GM12878 (cell line): ENCODE data around the gene M1AP. TPM values are rescaled to one million over a fixed set of nuclear protein-coding genes. Genes with fewer than 3 reads are reported as not detected.

Experiments
- ATAC-seq: fragments of 200-7000 bp; cut with Tn5 transposase; 3 replicates; pipeline ENCODE4 v1.9.1; 2020; ENCODE audit warnings: mild to moderate bottlenecking, moderate library complexity
- BruUV-seq: library from RNA; stranded (reverse); fragments of 400-500 nt; replicated peaks from 2 replicates; lab custom pipeline; 2021; lab: Mats Ljungman, UMichigan
- CTCF ChIA-PET: fragments of 300-600 bp; sonication (Branson Sonifier 250); formaldehyde crosslinking; extraction: SDS; loops from one replicate; lab custom pipeline; 2021; ENCODE audit warnings: inconsistent platforms; lab: Yijun Ruan, JAX
- POLR2A ChIA-PET: fragments of 350-600 bp; formaldehyde crosslinking; extraction: SDS; loops from one replicate; lab custom pipeline; 2021; ENCODE audit warnings: inconsistent platforms; lab: Charles Lee
- RAD21 ChIA-PET: fragments of 300-600 bp; sonication (Branson Sonifier 250); formaldehyde crosslinking; loops from one replicate; lab custom pipeline; 2023; ENCODE audit warnings: antibody characterized with exemption; ENCODE audit not compliant: unreplicated experiment; lab: Charles Lee
- SMC1A ChIA-PET: fragments of 300-600 bp; sonication (Branson Sonifier 250); formaldehyde crosslinking; loops from one replicate; lab custom pipeline; 2023; ENCODE audit not compliant: unreplicated experiment, uncharacterized antibody; lab: Charles Lee
- DNase-seq: peaks from one replicate; pipeline ENCODE4 v3.0.0-alpha.2; 2011; ENCODE audit warnings: low read depth, low spot score
- FAIRE-seq: peaks from 3 replicates; lab custom pipeline; 2011; peaks lifted over from hg19 to GRCh38; lab: Jason Lieb, UNC
- H2AFZ ChIP-seq: 2 replicates; pipeline ENCODE4 v1.6.0; 2011; ENCODE audit warnings: low read depth, low read length, control low read depth; ENCODE audit not compliant: control insufficient read depth
- H3K27ac ChIP-seq: 2 replicates; pipeline ENCODE4 v1.5.1; 2011; ENCODE audit warnings: control low read depth; ENCODE audit not compliant: control insufficient read depth, insufficient read depth
- H3K27me3 ChIP-seq, 2 experiments: replicated peaks in 1 of 2; 2 replicates each; pipeline versions ENCODE4 v1.6.0 to v1.6.1; 2011; ENCODE audit warnings: low read length in 1 of 2; ENCODE audit not compliant: control insufficient read depth in 2 of 2, insufficient read depth in 2 of 2
- H3K36me3 ChIP-seq, 2 experiments: 2 replicates each; pipeline ENCODE4 v1.5.1; 2011; ENCODE audit warnings: low read length in 1 of 2; ENCODE audit not compliant: control insufficient read depth in 2 of 2, insufficient read depth in 2 of 2
- H3K4me1 ChIP-seq: 2 replicates; pipeline ENCODE4 v1.6.1; 2011; ENCODE audit warnings: mild to moderate bottlenecking, low read length, moderate library complexity, mixed read lengths; ENCODE audit not compliant: control insufficient read depth, insufficient read depth
- H3K4me2 ChIP-seq: 2 replicates; pipeline ENCODE4 v1.6.0; 2011; ENCODE audit warnings: control low read depth; ENCODE audit not compliant: control insufficient read depth, insufficient read depth
- H3K4me3 ChIP-seq: fragments of 200-600 bp; sonication (generic); 2 replicates; pipeline ENCODE4 v1.5.1; 2016
- H3K79me2 ChIP-seq: 2 replicates; pipeline ENCODE4 v1.6.0; 2011; ENCODE audit warnings: low read length; ENCODE audit not compliant: control insufficient read depth, insufficient read depth
- H3K9ac ChIP-seq: 2 replicates; pipeline ENCODE4 v1.8.0; 2011; ENCODE audit warnings: low read length, control low read depth, mixed read lengths; ENCODE audit not compliant: control insufficient read depth, insufficient read depth
- H3K9me3 ChIP-seq: replicated peaks from 3 replicates; pipeline ENCODE4 v1.5.1; 2011; ENCODE audit warnings: mild to moderate bottlenecking, low read length; ENCODE audit not compliant: control insufficient read depth, insufficient read depth
- H4K20me1 ChIP-seq: 2 replicates; pipeline ENCODE4 v1.6.0; 2011; ENCODE audit not compliant: control insufficient read depth, insufficient read depth
- CHD2 ChIP-seq: IDR thresholded peaks from 2 replicates; pipeline ENCODE4 v1.6.1; 2011; ENCODE audit warnings: low read depth, low read length, improper control_type of control experiment, borderline replicate concordance
- HDAC6 ChIP-seq: fragments of 200-600 bp; sonication (generic); IDR thresholded peaks from one replicate; pipeline ENCODE4 v1.8.0; 2017; ENCODE audit warnings: antibody characterized with exemption; ENCODE audit not compliant: unreplicated experiment
- NRF1 ChIP-seq: conservative IDR thresholded peaks from 2 replicates; pipeline ENCODE4 v1.6.1; 2011; ENCODE audit warnings: mild to moderate bottlenecking, low read depth, low read length, improper control_type of control experiment
- SIN3A ChIP-seq: IDR thresholded peaks from 2 replicates; pipeline ENCODE4 v1.6.1; 2012; ENCODE audit warnings: low read depth, low read length, improper control_type of control experiment
- SMARCA5 ChIP-seq: fragments of 450-650 bp; IDR thresholded peaks from 2 replicates; pipeline ENCODE4 v1.6.1; 2017; ENCODE audit warnings: mild to moderate bottlenecking
- SMC3 ChIP-seq: IDR thresholded peaks from 2 replicates; pipeline ENCODE4 v1.6.1; 2011; ENCODE audit warnings: low read length, improper control_type of control experiment, borderline replicate concordance
- SREBF2 ChIP-seq: IDR thresholded peaks from 2 replicates; pipeline ENCODE4 v1.6.1; 2012; ENCODE audit warnings: mild to moderate bottlenecking, low read length
- SUPT20H ChIP-seq: IDR thresholded peaks from 2 replicates; pipeline ENCODE4 v1.6.1; 2011; ENCODE audit warnings: low read depth, mild to moderate bottlenecking, low read length, moderate library complexity, borderline replicate concordance; ENCODE audit not compliant: control insufficient read depth
- YBX1 ChIP-seq: fragments of 450-650 bp; IDR thresholded peaks from 2 replicates; pipeline ENCODE4 v1.6.1; 2016; ENCODE audit warnings: antibody characterized with exemption
- WGBS: methylation state at CpG from one replicate; pipeline ENCODE4 v1.1.6; 2016; ENCODE audit warnings: low lambda C conversion rate; ENCODE audit not compliant: insufficient replicate concordance, insufficient coverage; ENCODE audit errors: missing lambda C conversion rate; 5-methylcytosine and 5-hydroxymethylcytosine counted together
- in situ Hi-C: fragments of 300-500 bp; cut with MboI; formaldehyde crosslinking; loops from 9 replicates; pipeline ENCODE4 v1.14.3; 2018; ENCODE audit warnings: mixed read lengths
- intact Hi-C: fragments of 100-400 bp; cut with micrococcal nuclease; formaldehyde crosslinking; loops from one replicate; pipeline ENCODE4 v1.14.2; 2022; ENCODE audit not compliant: unreplicated experiment
- polyA plus RNA-seq, 11 experiments: library from polyadenylated mRNA; depleted of rRNA in 4 of 11; unstranded in 6 of 11; stranded (reverse) in 5 of 11; fragments of >200 nt; fragmentation: Nextera tagmentation in 4 of 11; fragmentation: Illumina TruSeq in 1 of 11; extraction: Ambion mirVana in 4 of 11; extraction: Trizol in 1 of 11; gene quantifications; 1 replicate in 1 of 11; 2 replicates in 10 of 11; pipeline versions ENCODE4 v1.2.1 to v1.2.3, GENCODE V29; 2011 to 2016; ENCODE audit warnings: inconsistent platforms in 2 of 11, missing spikeins in 2 of 11, low read depth in 1 of 11
- total RNA-seq, 4 experiments: library from RNA; depleted of rRNA in 3 of 4; stranded (reverse); fragments of >200 nt in 3 of 4; fragmentation: Illumina TruSeq in 1 of 4; extraction: Trizol in 1 of 4; gene quantifications; 2 replicates each; pipeline versions ENCODE4 v1.2.1 to v1.2.3, GENCODE V29; 2013 to 2021
- TF ChIP-seq, protein P1 (sequence below): IDR thresholded peaks from 2 replicates; pipeline ENCODE4 v1.6.1; 2012; ENCODE audit warnings: low read depth, low read length, improper control_type of control experiment
- TF ChIP-seq, protein P2 (sequence below): fragments of 450-650 bp; IDR thresholded peaks from 2 replicates; pipeline ENCODE4 v1.6.1; 2016; ENCODE audit warnings: mild to moderate bottlenecking

M1AP gene
- total and polyA plus RNA-seq, 10 of the 15 experiments (the other 5 are each of a cell fraction or from before 2014, with no cell fraction given), result 0.04 to 0.32 (median 0.16) TPM; not detected in 4

- intact Hi-C loops, result no loop called here
- H3K9ac ChIP-seq, result no peak overlapping the region
- peaks cover 4% of the 10 kb centered on the region for H3K4me1 ChIP-seq
- POLR2A ChIA-PET, result interaction anchor here (1.2 to 1.9 kb wide), 2 partner anchors 32 to 40 kb away, joined by 3 to 4 read pairs; no protein-coding TSS in a partner anchor
- no peak overlapping the region for H3K4me2 ChIP-seq
- TF ChIP-seq SREBF2 (no peak), YBX1 (no peak), SMARCA5 (no peak), SMC3 (no peak), SIN3A (no peak), NRF1 (no peak), HDAC6 (no peak), CHD2 (no peak), SUPT20H (no peak)
- TF ChIP-seq, protein P1, sequence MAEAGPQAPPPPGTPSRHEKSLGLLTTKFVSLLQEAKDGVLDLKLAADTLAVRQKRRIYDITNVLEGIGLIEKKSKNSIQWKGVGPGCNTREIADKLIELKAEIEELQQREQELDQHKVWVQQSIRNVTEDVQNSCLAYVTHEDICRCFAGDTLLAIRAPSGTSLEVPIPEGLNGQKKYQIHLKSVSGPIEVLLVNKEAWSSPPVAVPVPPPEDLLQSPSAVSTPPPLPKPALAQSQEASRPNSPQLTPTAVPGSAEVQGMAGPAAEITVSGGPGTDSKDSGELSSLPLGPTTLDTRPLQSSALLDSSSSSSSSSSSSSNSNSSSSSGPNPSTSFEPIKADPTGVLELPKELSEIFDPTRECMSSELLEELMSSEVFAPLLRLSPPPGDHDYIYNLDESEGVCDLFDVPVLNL, result no peak
- TF ChIP-seq, protein P2, sequence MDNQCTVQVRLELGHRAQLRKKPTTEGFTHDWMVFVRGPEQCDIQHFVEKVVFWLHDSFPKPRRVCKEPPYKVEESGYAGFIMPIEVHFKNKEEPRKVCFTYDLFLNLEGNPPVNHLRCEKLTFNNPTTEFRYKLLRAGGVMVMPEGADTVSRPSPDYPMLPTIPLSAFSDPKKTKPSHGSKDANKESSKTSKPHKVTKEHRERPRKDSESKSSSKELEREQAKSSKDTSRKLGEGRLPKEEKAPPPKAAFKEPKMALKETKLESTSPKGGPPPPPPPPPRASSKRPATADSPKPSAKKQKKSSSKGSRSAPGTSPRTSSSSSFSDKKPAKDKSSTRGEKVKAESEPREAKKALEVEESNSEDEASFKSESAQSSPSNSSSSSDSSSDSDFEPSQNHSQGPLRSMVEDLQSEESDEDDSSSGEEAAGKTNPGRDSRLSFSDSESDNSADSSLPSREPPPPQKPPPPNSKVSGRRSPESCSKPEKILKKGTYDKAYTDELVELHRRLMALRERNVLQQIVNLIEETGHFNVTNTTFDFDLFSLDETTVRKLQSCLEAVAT, result no peak
- no peak for FAIRE-seq
- CTCF ChIA-PET, result interaction anchor here (0.6 to 7.1 kb wide), 4 partner anchors 29 to 282 kb away, joined by 3 to 56 read pairs (median 6); no protein-coding TSS in a partner anchor
- no peak overlapping the region for H3K4me3 ChIP-seq
- in situ Hi-C loops, result no loop called here
- H3K27me3 ChIP-seq, result no peaks in the 10 kb centered on the region; a peak in 1 of 4 replicates
- SMC1A ChIA-PET, result interaction anchor here (1.4 to 4.9 kb wide), 5 partner anchors 15 to 37 kb away, joined by 3 to 48 read pairs (median 5); partner anchors contain the start of gene SEMA4F
- no peaks in the 10 kb centered on the region for H4K20me1 ChIP-seq
- H3K27ac ChIP-seq, result no peak overlapping the region
- no peak overlapping the region for H2AFZ ChIP-seq
- H3K36me3 ChIP-seq, result no peaks in the 10 kb centered on the region
- no peaks in the 10 kb centered on the region for H3K9me3 ChIP-seq
- no peaks in the 10 kb centered on the region for H3K79me2 ChIP-seq
- ATAC-seq, result no peak
- DNase-seq, result no peak
- RAD21 ChIA-PET, result interaction anchor here (1.3 to 2.5 kb wide), 2 partner anchors 31 to 40 kb away, joined by 4 to 6 read pairs; no protein-coding TSS in a partner anchor
- WGBS, result 85% methylated on average over 3 of the region's 3 CpGs
- BruUV-seq, result no TSS peak
Observed at GRCh38 chr2:74617122-74617521, 31.0 kb downstream of the M1AP start.
